SKM-1 treated with dmso at 0.1 percent for 144 hours (cell line): Measurements from ENCODE around the gene TTYH1.

Experiments used
- DNase-seq: peaks from one replicate; lab custom pipeline; 2025; ENCODE audit not compliant: unreplicated experiment; lab: John Stamatoyannopoulos, UW

TTYH1 gene

DNA sequence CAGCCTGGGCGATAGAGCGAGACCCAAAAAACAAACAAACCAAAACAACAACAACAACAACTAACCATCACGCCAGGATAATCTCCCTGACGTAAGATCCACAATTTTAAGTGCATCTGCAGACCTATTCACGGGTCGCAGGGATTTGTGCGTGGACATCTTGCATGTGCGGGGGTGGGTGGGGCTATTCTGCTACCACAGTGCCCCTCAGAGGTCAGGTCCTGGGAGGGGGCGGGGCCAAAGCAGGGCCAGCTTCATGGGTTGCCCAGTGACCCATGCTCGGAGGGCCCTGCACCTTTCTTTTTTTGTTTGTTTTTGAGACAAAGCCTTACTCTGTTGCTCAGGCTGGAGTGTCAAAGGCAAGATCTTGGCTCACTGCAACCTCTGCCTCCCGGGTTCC is 60.4 kb downstream of the TTYH1 start:
- DNase-seq, result no peak

DNA sequence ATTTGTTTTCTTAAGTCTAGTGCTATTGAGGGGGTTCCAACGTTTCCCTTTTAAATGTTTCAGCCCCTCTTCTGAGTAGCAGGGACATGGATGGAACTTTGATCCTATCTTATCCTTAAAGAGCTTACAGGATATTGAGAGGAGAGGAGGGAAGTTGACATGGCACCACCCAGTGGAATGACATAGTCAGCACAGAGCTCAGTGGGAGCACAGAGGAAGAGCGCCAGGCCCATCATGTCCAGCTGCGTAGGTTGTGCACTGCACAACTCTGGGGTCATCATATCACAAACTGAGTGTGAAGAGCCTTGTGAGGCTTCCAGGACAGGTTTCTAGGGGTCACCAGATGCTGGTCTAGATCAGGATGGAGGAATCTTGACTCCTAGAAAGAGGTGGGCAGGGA is 62.4 kb downstream of the TTYH1 start:
- DNase-seq, result no peak

DNA sequence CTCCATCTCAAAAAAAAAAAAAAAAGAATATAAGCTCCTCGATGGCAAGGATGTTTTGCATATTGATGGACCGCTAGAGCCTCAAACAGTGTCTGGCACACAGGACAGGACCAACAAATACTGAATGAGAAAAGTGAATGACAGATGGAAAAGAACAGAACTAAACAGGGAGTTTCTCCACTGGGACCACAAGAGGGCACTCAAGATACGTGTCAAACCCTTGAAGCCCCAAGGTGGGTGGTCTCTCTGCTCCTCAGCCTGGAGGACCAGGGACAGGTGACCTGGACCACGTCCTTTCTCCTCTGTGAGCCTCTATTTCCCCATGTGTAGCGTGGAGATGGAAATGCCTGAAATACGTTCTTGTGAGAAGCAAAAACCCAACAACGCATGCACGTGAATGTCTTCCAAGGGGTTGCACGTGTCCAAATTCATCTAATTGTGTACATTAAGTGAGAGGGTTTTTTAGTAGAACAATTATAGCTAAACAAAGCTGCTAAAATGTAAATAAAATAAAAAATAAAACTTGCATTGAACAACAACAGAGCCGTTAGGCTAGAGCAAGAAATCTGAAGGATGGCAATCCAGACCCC is 63.5 kb downstream of the TTYH1 start:
- DNase-seq, result peak; percentile 17

DNA sequence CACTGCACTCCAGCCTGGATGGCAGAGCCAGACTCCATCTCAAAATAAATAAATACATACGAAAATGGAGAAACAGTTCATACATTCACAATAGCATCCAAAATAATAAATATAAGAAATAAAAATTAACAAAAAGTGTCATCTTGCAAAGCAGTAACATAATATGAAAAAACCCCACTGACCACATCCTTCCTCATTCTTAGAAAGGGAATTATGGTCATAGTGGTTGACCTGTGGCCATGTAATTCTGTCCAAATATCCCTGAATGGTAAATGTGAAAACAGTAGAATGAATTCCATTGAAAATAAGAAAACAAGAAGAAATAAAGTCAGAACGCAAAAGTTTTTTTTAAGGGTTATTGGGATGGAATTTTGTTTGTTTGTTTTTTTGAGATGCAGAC is 64.8 kb downstream of the TTYH1 start:
- peak; percentile 14 for DNase-seq

DNA sequence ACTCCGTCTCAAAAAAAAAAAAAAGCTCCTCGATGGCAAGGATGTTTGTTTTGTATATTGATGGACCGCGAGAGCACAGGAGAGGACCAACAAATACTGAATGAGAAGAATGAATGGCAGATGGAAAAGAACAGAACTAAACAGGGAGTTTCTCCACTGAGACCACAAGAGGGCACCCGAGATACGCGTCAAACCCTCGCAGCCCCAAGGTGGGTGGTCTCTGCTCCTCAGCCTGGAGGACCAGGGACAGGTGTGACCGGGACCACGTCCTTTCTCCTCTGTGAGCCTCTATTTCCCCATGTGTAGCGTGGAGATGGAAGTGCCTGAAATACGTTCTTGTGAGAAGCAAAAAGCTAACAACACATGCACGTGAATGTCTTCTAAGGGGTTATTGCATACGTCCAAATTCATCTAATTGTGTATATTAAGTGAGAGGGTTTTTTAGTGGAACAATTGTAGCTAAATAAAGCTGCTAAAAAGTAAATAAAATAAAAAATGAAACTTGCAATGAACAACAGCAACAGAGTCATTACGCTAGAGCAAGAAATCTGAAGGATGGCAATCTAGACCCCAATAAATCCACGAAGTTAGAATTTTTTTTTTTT is 66.2 kb downstream of the TTYH1 start:
- peak; percentile 17 for DNase-seq

DNA sequence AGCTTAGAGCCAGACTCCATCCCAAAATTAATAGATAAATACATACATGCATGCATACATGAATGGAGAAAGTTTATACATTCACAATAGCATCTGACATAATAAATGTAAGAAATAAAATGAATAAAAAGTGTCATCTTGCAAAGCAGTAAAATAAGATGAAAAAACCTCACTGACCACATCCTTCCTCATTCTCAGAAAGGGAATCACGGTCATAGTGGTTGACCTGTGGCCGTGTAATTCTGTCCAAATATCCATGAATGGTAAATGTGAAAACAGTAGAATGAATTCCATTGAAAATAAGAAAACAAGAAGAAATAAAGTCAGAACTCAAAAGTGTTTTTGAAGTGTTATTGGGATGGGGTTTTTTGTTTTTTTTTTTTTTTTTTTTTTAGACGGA is 67.6 kb downstream of the TTYH1 start:
- DNase-seq, result no peak

DNA sequence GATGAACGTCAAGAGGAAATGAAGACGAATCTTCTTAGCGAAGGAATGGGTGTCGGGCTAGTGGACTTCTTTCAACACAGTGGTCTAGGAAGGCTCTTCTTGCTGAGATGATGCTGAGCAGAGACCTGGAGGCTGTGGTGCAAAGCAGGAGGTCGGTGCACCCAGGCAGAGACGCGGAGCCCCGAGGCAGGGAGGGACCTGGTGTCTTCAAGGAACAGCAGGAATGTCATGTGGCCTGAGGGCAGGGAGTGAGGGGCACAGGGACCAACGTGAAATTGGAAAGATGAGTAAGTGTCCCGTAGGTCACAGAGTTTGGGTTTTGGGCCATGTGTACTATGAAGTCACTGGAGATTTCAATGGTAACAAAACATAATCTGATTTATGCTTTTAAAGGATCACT is 69.2 kb downstream of the TTYH1 start:
- DNase-seq, result no peak

DNA sequence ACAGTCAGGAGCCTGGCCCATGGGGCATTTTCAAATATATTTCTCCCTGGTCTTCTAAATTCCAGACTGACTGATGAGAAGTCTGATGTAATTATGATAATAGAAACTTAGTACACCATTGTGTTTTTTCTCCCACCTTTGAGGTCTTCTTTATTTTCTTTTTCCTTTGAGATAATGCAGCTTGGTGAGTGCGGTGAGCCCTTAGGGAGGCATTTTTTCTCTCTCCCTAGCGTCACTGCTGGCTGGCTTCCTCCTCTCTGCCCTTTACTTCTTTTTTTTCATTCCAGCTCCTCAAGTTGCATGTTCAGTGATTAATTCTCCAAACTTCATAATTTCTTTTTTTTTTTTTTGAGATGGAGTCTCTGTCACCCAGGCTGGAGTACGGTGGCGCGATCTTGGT is 70.6 kb downstream of the TTYH1 start:
- DNase-seq, result no peak
